ACHN (cell line): Measurements from ENCODE around the gene ARID3A.
"Not testable (repeated sequence)": the region's sequence is repeated elsewhere in the genome, so short reads cannot be mapped to it uniquely, and the experiment has no call there.

Experiments used
- DNase-seq: peaks from one replicate; pipeline ENCODE4 v3.0.0-alpha.2; 2015
- in situ Hi-C: cut with HindIII; loops from 2 replicates; pipeline ENCODE4 v1.10.0; 2017; ENCODE audit warnings: low sequenced_read_pairs, low pct_ligation_motif_present, low pct_unique_long_range_greater_than_20kb

The ARID3A gene

DNA sequence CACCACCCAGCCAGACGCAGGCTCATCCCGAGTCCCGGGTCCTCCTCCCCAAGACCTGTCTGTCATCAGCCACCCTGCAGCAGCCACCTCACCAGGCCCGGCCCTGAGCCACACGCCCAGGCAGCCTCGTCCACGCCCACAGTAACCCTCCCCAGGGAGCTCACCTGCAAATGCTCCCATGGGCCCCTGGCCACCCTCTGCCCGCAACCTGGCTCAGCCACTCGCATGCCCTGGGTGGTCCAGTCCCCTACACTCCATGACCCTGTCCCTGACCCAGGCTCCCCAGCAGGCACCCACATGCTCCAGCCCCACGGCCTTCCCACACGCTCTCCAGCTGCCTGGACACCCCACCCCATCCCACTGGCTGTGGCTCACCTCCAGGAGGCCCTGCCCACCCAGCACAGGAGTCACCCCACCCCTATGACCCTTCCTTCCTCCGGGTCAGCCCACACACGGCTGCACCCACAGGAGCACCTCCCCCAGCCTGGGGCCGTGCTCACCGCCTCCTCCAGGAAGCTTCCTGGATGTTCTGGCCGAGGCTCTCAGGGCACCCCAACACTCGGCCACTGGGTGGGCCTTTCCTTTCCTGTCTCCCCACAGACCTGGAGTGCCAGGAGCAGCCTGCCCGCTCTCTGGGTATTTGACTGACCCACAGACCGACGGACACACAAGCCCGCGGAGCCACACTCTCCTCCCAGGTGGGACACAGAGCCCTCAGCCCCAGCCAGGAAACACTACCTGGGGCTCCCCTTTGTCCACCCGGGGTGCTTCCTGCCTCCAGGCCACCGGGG, 91.5 kb downstream of the ARID3A start:
- DNase-seq = no peak
- in situ Hi-C loops = no loop called here

DNA sequence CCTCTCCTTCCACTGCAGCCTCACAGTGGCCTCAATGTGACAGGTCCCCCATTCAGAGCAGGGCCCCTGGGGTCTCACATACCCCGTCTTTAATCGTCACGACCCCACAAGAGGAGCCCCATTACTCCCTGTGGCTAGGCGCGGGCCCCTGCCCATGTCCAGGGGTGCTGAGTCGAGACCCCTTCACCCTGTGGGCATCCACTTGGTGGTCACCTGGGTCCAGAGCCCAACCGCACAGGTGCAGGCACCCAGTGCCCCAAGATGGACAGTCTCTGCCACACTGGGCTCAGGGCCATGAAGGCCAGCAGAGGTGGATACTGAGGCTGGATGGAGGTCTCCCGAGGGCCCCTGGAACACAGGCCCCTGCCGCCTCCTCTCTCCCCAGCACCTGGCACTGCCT, 92.1 kb downstream of the ARID3A start:
- in situ Hi-C loops = no loop called here

DNA sequence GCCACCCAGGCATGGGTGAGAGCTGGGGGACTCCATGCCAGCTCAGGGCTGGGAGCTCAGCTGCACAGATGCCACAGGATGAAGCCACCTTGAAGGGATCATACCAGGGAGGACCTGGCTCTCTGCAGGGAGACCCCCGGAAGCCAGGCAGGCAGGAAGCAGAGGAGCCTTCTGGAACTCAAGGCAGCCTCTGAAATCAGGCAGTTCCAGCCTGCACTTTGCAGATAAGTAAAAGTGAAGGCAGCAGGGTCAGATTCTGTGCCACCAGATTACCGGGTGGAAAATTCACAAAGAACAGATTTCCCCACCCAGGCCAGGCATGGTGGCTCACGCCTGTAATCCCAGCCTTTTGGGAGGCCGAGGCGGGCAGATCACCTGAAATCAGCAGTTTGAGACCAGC, 92.6 kb downstream of the ARID3A start:
- no peak for DNase-seq
- in situ Hi-C loops = no loop called here

More for the DNA sequence above, 92.1 kb downstream of the ARID3A start:
- DNase-seq = no peak

DNA sequence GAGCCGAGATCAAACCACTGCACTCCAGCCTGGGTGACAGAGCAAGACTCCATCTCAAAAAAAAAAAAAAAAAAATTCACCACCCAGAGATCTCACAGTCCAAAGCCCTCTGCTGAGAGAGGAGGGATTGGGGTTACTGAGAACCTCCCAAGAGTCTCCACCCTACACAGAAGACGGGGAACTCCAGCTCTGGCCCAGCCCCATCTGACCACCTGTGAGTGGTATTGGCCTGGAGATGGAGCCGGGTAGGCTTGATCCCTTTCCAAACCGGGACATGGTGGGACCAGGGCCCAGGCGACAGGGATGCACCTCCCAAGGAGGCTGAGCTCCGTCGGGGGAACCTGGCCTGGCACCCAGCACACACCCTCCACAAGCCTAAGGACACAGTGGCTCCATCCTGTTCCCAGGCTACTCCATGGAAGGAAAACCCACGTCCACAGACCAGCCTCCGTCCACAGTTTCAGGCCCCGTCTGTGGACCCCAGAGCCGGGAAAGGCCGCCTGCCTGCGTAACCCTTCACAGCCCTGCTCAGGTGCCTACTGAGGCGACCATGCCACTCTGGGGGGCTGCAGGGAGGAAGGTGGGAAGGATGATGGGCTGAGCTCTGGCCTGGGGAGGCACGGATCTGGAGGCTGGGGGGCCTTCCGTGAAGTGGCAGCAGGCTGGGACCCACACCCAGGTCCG, 93.2 kb downstream of the ARID3A start:
- in situ Hi-C loops = no loop called here

DNA sequence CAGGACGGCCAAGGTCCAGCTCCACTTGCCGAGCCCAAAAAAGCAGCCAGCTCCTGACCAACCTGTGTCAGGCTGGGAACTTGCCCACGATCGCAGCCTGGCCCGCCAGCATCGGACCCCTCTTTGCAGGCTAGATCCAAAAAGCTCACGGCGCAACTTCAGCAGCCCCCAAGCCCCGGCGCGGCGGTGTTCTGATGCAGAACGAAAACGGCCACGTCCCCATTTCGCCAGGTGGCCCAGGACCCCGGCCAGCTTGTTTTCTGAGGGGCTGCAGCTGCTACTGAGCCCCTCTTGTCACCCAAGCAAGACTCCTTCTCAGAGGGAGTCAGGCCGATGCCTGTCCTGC, 93.8 kb downstream of the ARID3A start:
- no peak for DNase-seq
- in situ Hi-C loops = no loop called here

More for the DNA sequence above, 93.2 kb downstream of the ARID3A start:
- no peak for DNase-seq

DNA sequence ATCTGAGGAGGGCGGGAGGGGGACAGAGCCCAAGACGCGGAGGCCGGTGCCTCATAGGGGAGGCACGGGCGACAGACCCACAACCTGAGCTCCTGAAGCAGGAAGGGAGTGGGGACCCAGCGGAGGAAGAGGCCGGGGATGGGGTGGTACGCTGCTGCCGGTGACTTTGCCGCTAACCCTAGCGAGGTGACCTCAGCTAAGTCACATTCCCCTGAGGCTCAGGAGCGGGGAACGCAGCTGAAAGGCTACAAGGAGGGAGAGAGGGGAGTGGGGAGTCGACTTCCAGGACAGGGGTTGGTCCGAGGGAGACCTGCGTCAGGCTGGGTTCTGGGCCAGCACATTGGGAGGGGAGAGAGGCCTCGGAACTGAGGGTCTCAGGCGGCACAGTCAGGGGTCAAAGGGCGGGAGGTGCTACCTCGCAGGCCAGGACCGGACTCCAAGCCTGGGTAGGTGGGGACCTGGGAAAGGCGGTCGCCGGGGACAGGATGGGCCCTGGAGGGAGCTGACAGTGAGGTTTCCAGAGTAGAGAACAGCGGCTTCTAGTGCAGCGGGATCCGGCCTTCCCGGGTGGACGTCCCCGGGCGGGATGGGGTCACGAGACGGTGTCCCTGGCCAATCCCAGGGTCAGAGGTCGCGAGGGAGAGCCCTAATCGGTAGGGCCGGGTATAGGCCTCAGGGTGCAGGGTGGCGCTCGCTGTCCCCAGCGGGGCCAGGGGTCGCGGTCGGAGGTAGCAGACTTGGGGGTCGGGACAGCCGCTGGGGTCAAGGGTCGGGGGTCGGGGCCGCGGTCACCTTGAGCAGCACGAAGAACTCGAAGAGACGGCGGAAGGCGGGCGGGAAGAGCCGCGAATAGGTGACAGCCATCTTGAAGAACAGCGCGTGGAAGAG, 94.4 kb downstream of the ARID3A start:
- in situ Hi-C loops = no loop called here
- DNase-seq = no peak

DNA sequence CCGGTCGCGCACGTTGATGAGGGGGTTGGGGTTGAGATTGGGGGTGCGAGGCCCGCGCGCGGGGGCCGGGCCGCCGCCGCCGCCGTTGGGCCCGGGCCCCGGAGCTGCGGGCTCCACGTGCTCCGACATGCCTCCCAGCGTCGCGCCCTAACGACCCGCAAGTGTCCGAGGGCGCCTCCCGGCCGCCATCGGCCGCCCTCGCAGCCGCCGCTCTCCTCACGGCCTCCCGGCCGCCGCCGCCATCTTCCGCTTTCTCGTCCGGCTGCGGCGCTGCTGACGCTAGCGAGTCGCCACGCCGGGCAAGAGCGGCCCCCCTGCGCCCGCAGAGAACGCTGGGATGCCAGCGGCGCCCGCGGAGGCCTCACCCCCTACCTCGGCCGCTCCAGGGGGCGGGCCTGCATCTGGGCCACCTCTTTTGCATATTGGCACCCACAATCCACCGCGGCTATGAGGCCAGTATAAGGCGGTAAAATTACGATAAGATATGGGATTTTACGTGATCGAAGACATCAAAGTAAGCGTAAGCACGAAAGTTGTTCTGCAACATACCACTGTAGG, 95.1 kb downstream of the ARID3A start, which contains the start of gene TMEM259:
TSS of gene TMEM259 (minus strand) at position 256 of the 558 bp plus-strand sequence. CDS start at position 129, 127 bp downstream.
- in situ Hi-C loops = no loop called here
- peak; percentile 92 for DNase-seq

DNA sequence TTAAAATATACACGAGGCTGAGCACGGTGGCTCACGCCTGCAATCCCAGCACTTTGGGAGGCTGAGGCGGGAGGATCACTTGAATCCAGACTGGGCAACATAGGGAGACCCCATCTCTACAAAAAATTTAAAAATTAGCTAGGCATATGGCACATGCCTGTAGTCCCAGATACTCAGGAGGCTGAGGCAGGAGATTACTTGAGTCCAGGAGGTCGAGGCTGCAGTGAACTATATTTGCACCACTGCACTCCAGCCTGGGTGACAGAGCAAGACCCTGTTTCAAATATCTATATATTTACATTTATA, 98.0 kb downstream of the ARID3A start:
- DNase-seq, in situ Hi-C loops: not testable (repeated sequence)

DNA sequence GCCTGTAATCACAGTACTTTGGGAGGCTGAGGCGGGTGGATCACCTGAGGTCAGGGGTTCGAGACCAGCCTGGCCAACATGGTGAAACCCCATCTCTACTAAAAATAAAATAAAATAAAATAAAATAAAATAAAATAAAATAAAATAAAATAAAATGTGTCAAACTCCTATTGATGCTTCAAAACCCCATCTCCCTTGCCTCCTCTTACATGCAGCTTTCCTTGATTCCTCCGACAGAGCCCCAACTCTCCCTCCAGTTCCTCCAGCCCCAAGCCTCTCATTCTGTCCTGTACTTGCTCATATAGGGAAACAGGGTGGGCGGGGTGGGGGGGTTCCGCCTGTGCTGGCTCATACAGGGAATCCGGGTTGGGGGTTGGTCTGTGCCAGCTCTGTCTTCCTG, 99.2 kb downstream of the ARID3A start:
- DNase-seq, in situ Hi-C loops: not testable (repeated sequence)
